A673 (cell line): ENCODE data around the gene FAM72D.
"Not testable (repeated sequence)": the region's sequence is repeated elsewhere in the genome, so short reads cannot be mapped to it uniquely, and the experiment has no call there.

Experiments used
- EZH2 ChIP-seq: fragments of 200-600 bp; sonication (generic); IDR thresholded peaks from 2 replicates; pipeline ENCODE4 v1.6.1; 2017; ENCODE audit warnings: borderline replicate concordance, low read depth, mild to moderate bottlenecking, mixed read lengths, antibody characterized with exemption, low read length; ENCODE audit not compliant: poor library complexity, severe bottlenecking
- TF ChIP-seq, protein P1 (sequence below): fragments of 300-800, 200-600 bp; sonication (generic); conservative IDR thresholded peaks from 2 replicates; pipeline ENCODE4 v1.5.1; 2017; ENCODE audit warnings: low read depth, mild to moderate bottlenecking, antibody characterized with exemption, low read length, moderate library complexity, mixed read lengths

DNA sequence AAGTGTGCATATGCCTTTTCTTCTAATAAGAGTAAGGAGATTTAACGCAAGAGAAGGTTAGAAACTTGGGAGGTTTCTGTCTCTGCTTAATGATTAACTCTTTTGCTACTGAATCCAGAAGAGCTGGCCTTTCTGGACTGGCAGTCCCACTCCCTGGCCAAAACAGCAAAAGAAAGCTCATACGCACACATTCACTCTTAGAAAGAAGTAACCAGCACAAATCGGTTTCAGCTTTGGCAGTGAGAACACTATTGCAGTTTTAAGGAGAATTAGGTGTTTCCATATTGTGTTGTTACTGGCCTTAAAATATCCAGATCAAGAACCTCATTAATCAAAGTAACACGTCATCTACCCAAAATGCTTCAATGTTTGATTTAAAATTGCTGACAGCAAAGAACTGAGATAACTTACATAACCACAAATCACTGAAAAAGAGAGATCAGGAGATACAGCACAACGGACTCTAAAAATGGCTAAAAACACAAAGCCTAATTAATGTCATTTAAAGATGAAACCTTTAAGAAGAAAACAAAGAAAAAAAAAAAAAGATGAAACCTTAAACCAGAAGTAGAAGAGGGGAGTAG is 16.9 kb upstream of the FAM72D start:
- TF ChIP-seq, protein P1, sequence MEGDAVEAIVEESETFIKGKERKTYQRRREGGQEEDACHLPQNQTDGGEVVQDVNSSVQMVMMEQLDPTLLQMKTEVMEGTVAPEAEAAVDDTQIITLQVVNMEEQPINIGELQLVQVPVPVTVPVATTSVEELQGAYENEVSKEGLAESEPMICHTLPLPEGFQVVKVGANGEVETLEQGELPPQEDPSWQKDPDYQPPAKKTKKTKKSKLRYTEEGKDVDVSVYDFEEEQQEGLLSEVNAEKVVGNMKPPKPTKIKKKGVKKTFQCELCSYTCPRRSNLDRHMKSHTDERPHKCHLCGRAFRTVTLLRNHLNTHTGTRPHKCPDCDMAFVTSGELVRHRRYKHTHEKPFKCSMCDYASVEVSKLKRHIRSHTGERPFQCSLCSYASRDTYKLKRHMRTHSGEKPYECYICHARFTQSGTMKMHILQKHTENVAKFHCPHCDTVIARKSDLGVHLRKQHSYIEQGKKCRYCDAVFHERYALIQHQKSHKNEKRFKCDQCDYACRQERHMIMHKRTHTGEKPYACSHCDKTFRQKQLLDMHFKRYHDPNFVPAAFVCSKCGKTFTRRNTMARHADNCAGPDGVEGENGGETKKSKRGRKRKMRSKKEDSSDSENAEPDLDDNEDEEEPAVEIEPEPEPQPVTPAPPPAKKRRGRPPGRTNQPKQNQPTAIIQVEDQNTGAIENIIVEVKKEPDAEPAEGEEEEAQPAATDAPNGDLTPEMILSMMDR, result not testable (repeated sequence)
- not testable (repeated sequence) for TF ChIP-seq EZH2
